Activated T-helper 1 cell treated with anti-CD3 and anti-CD28 coated beads, Interleukin-2, amount 50 U/mL, for 16 hours (primary cell): ENCODE measurements around the gene KRTAP2-3.
"Not testable (repeated sequence)": the region's sequence is repeated elsewhere in the genome, so short reads cannot be mapped to it uniquely, and the experiment has no call there.

Source experiments
- DNase-seq, 2 donors: peaks; one replicate each; pipeline ENCODE4 v3.0.0-alpha.2; 2020; ENCODE audit warnings: low read depth in 1 of 2, low spot score in 1 of 2

Gene KRTAP2-3

GRCh38 chr17:41037853-41038350 lies 22.0 kb downstream of the KRTAP2-3 start:
- DNase-seq, result no peak

- not testable (repeated sequence) for DNase-seq
Observed at GRCh38 chr17:41034346-41034935, 25.5 kb downstream of the KRTAP2-3 start, which contains the start of gene KRTAP1-3. KRTAP1-3 (minus strand) TSS chr17:41034874; CDS start chr17:41034821, 53 bp downstream.

GRCh38 chr17:41029633-41030245 lies 30.2 kb downstream of the KRTAP2-3 start, which contains the start of gene KRTAP1-4:
KRTAP1-4 (minus strand) TSS chr17:41030195; CDS start chr17:41030078, 117 bp downstream.
- DNase-seq, result no peak

- DNase-seq, result no peak
Observed at GRCh38 chr17:41026715-41027471, 33.0 kb downstream of the KRTAP2-3 start, which contains the start of gene KRTAP1-5. KRTAP1-5 (minus strand) TSS chr17:41027208; CDS start chr17:41027155, 53 bp downstream.

GRCh38 chr17:41024697-41025096 lies 35.2 kb downstream of the KRTAP2-3 start:
- no peak for DNase-seq

GRCh38 chr17:41020336-41020735 lies 39.6 kb downstream of the KRTAP2-3 start:
- no peak for DNase-seq

GRCh38 chr17:41019415-41019814 lies 40.5 kb downstream of the KRTAP2-3 start:
- DNase-seq, result no peak

- DNase-seq, result no peak
Observed at GRCh38 chr17:41018541-41018940, 41.4 kb downstream of the KRTAP2-3 start.

- DNase-seq, result no peak
Observed at GRCh38 chr17:41016578-41017215, 43.2 kb downstream of the KRTAP2-3 start.

- DNase-seq, result no peak
Observed at GRCh38 chr17:41015454-41015853, 44.5 kb downstream of the KRTAP2-3 start.

- DNase-seq, result no peak
Observed at GRCh38 chr17:41013606-41014005, 46.3 kb downstream of the KRTAP2-3 start.

- DNase-seq, result no peak
Observed at GRCh38 chr17:41013181-41013580, 46.7 kb downstream of the KRTAP2-3 start.

GRCh38 chr17:41012326-41013120 lies 47.4 kb downstream of the KRTAP2-3 start:
- DNase-seq, result no peak

- DNase-seq, result no peak
Observed at GRCh38 chr17:41010441-41010840, 49.5 kb downstream of the KRTAP2-3 start.

- no peak for DNase-seq
Observed at GRCh38 chr17:41009936-41010335, 50.0 kb downstream of the KRTAP2-3 start.

GRCh38 chr17:41009301-41009760 lies 50.6 kb downstream of the KRTAP2-3 start:
- no peak for DNase-seq
